Measurements from ENCODE around the gene ATAD2B. TPM values are rescaled to one million over a fixed set of nuclear protein-coding genes. Genes with fewer than 3 reads are reported as not detected.

Gene ATAD2B
- total RNA-seq = 10 to 100 TPM; 24.4 to 26.0 TPM

GRCh38 chr2:23926750-23927571 lies at the start of gene ATAD2B:
Gene ATAD2B, minus strand, starts transcription at chr2:23927123. Its CDS starts 353 bp downstream, at chr2:23926770.

GRCh38 chr2:23939987-23940717 lies 13.2 kb upstream of the ATAD2B start, which contains the start of gene UBXN2A:
Gene UBXN2A, plus strand, starts transcription at chr2:23940463. Its CDS starts 17,852 bp downstream, at chr2:23958315.

Other genes with a start within 250 kb of the ATAD2B start
- gene UBXN2A, start 13.3 kb upstream of the ATAD2B start, total RNA-seq = 10 to 100 TPM; 13.8 to 13.9 TPM
- gene MFSD2B, start 83.0 kb upstream of the ATAD2B start, total RNA-seq = not detected
- 10 to 100 TPM; 16.3 to 17.6 TPM for gene WDCP, start 120.3 kb upstream of the ATAD2B start, total RNA-seq
- under 1 TPM; 0.43 to 0.58 TPM for gene FKBP1B, start 122.6 kb upstream of the ATAD2B start, total RNA-seq
- 10 to 100 TPM; 73.0 to 76.0 TPM for gene SF3B6, start 149.2 kb upstream of the ATAD2B start, total RNA-seq
- gene TP53I3, start 157.7 kb upstream of the ATAD2B start, total RNA-seq = 1 to 10 TPM; 1.3 to 3.1 TPM
- not detected for gene PFN4, start 196.2 kb upstream of the ATAD2B start, total RNA-seq
- gene FAM228B, start 196.3 kb upstream of the ATAD2B start, total RNA-seq = 10 to 100 TPM in 1 of 2 experiments, 1 to 10 TPM in 1; 8.8 to 10.1 TPM
- gene FAM228A, start 247.9 kb upstream of the ATAD2B start, total RNA-seq = under 1 TPM in 1 of 2 experiments, not detected in 1; 0.14 TPM

Measured in activated naive CD4-positive, alpha-beta T cell treated with anti-CD3 and anti-CD28 coated beads, Interleukin-2, amount 10 ng/mL, durations not matched to agents 5 hours and 36 hours (primary cell).